ENCODE results near the gene NUTM2G.
"Not testable (repeated sequence)": the region's sequence is repeated elsewhere in the genome, so short reads cannot be mapped to it uniquely, and the experiment has no call there.

The NUTM2G gene, protein sequence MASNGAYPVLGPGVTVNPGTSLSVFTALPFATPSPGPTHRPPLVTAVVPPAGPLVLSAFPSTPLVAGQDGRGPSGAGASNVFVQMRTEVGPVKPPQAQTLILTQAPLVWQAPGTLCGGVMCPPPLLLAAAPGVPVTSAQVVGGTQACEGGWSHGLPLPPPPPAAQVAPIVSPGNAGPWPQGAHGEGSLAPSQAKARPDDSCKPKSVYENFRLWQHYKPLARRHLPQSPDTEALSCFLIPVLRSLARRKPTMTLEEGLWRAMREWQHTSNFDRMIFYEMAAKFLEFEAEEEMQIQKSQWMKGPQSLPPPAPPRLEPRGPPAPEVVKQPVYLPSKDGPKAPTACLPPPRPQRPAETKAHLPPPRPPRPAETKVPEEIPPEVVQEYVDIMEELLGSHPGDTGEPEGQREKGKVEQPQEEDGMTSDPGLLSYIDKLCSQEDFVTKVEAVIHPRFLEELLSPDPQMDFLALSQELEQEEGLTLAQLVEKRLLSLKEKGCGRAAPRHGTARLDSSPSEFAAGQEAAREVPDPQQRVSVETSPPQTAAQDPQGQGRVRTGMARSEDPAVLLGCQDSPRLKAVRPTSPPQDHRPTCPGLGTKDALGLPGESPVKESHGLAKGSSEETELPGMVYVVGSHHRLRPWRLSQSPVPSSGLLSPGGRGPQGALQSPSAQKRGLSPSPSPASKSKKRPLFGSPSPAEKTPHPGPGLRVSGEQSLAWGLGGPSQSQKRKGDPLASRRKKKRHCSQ

DNA sequence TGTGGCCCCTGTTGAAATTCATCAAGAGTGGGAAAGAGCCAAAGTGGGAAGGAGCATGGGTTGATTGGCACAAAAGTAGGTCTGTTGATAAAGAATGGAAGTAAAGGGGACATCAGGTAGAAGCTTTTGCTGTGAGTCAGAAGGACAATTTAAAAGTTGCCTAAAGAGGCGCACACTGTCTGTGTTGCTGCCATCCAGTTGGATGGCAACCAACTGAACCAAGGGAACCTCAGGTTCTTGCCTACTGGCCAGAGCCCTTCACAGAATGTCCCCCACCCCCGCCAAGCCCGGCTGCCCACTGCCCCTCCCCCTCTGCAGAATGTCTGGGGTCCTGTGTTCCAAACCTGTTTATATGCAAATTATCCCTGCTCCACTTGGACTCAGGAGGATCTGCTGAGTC is at the start of gene NUTM2G:
TSS of gene NUTM2G (plus strand) at position 301 of the 400 bp plus-strand sequence. CDS start 182 bp downstream, outside the sequence.
- not testable (repeated sequence) for DNase-seq

DNA sequence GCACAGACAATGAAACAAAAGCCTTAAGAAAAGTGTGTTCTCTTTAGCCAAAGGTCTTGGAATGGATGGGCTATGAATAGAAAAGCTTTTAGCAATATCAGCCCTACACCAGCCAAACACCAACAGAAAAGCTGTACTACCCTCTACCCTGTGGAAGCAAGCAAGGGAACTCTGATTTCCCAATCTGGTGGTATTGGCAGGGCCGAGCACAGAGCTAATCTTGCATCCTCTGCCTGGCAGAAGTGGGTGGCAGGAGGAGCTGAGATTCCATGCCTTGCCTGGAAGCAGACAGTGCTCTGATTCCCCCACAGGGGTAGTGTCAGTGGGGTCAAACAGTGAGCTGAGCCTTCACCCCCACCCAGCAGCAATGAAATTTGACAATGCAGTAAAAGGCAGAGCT is 44.7 kb upstream of the NUTM2G start:
- no peak for DNase-seq

DNA sequence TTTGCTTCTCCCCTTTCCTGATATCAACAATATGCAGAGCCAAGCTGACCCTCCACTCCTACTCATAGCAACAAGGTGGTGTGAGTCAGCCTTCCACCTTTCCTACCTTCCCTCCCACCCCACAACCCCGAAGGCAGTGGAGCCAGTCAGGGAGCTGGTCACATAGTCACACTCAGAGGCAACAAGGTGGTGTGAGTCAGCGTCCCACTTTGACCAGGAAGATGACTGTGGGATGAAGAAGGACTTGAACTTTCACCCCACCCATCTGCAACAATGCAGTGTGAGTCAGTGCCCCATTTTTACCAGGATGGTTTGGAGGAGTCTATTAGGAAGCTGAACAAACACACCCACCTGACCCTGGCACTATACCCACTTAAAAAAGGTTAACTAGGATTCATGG is 44.2 kb upstream of the NUTM2G start:
- no peak for DNase-seq

DNA sequence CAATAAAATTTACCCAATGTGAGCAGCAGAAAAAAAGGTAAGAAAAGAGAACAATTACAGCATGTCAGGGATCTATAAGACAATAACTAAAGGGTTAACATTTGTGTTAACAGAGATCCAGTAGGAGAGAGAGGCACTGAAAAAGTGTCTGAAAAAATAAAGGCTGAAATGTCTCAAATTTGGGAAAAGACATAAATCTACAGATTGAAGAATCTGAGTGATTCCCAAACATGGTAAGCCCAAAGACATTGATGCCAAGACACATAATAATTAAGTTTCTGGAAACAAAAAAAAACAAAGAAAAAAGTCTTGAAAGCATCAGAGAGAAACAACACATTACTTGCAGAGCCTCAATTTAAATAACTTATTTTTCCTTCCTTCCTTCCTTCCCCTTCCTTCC is 43.2 kb upstream of the NUTM2G start:
- DNase-seq: no peak

DNA sequence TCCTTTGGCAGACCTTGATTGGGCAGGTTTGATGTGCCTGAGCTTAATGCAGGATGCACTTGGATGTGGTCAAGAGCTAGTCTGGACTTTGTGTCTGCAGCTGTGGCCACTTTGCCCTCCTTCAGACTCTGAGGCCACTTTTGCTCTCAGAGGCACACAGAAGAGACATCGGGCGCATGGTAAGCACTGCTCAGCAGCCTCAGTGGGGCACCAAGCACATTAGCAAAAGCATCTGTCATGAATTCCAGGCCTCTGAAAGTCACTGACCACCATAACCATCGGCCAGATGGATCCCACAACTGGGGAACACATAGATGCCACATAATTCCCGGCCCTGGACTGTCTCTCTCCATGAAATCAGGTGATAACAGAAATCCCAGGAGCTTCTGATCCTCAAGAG is 40.1 kb upstream of the NUTM2G start:
- DNase-seq: no peak

DNA sequence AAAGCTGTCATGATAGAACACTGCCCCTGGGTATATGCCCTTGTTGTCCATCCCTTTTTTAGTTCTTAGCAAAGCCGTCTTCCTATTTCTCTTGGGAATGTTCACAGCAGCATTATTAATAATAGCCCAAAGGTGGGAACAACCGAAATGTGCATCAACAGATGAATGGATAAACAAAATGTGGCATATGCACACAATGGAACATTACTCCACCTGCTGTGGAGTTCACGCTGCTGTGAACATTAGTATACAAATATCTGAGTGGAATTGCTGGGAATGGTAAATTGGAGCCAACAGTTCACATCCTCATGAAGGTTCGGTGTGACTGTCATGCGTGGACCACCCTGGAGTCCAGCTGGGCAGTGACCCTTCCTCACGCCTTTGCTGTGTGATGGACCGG is 36.5 kb upstream of the NUTM2G start:
- DNase-seq: no peak

DNA sequence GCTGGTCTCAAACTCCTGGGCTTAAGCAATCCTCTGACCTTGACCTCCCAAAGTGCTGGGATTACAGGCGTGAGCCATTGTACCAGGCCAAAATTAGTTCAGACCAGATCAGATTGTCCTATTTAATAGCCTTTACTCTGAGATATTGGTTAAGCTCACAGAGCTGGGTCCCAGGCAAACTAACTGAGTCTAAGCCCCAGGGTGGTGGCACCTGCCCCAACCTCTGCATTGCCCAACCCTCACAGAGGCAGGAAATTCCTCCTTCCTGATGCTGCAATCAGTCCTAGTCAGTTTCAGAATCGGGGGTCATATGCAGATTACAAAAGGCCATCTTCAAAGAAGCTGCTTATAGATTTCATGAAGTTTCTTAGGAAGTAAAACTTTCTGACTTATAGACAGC is 28.6 kb upstream of the NUTM2G start:
- DNase-seq: not testable (repeated sequence)

DNA sequence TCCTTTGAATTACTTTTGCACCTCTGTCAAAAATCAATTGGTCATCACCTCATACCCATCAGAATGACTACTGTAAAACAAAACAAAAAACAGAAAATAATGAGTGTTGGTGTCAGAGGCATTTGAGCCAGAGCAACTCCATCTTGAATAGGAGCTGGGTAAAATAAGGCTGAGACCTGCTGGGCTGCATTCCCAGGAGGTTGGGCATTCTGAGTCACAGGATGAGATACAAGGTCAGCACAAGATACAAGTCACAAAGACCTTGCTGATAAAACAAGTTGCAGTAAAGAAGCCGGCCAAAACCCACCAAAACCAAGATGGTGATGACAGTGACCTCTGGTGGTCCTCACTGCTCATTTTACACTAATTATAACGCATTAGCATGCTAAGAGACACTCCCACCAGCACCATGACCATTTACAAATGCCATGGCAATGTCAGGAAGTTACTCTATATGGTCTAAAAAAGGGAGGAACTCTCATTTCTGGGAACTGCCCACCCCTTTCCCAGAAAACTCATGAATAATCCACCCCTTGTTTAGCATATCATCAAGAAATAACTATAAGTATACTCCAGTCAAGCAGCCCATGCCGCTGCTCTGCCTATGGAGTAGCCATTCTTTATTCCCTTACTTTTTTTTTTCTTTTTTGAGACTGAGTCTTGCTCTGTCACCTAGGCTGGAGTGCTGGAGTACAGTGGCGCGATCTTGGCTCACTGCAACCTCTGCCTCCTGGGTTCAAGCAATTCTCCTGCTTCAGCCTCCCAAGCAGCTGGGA is 23.5 kb upstream of the NUTM2G start:
- not testable (repeated sequence) for DNase-seq

DNA sequence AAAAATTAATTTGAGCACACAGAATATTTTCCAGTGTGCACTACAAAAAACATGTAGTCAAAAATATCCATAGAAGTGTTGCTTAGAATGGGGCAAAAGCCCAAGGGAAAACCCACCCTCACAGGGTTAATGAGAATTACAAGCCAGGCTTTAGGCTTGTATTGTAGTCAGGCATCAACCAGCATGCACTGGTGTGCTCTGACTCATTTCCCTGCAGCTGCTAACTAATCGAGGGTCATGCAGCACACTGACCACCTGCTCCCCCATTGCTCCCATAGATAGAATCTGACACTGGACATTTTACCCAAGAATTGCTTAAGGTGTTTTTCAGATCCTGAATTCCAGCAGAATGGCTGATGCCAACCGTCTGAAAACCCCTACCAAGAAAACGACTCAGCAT is 20.2 kb upstream of the NUTM2G start:
- DNase-seq: not testable (repeated sequence)

DNA sequence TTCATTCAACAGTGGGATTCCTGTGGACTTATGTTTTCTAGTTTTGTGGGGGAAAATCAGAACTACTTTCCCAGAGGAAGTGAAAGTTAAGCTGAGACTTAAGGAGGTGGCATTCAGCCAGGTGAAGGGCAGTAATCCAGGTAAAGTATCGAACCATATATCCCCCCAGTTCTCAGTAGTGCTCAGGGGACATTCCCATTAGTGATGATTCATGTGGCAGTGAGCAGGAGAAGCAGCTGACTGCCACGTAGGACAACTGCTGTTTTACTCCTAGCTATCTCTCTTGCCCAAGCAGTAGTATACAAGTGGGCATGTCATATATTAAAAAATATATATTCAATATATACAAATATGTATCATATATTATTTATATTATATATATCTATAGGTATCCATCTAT is 13.1 kb upstream of the NUTM2G start:
- DNase-seq: not testable (repeated sequence)

DNA sequence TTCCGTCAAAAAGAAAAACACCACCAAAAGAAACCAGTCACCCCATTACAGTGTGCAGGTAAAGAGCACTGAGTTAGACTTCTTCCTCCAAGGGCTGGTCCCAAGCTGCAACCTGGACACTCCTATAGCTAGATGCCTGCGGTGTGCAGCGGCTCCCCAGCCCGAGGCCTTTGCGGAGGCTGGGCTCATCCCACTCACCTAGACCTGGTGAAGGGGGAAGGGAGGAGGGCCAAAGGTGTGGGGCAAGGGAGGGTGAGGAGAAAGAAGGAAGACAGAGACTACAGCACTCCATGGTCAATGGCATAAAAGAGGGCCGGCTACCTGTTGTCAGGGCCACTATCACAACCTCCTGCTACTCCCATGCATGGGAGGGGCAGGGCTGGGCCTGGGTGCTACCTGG is 12.1 kb upstream of the NUTM2G start:
- DNase-seq: not testable (repeated sequence)

DNA sequence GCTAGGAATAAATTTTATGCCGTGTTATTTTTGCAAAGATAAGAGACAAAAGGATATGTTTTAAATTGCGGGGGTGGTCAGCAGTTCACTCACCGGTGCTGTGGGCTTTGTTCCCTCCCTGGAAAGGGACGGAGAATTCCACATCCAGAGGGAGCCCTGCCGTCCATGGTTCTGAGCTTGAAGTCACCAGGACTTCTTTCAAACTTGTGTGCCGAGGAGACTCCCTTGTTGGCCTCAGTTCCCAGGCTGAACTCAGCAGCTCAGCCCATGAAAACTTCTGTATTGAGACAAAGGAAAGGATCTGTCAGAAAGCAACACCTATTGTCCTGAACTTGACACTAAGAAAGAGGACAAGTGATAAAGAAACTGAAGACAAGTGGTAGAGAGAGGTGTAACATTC is 10.1 kb upstream of the NUTM2G start:
- DNase-seq: not testable (repeated sequence)

DNA sequence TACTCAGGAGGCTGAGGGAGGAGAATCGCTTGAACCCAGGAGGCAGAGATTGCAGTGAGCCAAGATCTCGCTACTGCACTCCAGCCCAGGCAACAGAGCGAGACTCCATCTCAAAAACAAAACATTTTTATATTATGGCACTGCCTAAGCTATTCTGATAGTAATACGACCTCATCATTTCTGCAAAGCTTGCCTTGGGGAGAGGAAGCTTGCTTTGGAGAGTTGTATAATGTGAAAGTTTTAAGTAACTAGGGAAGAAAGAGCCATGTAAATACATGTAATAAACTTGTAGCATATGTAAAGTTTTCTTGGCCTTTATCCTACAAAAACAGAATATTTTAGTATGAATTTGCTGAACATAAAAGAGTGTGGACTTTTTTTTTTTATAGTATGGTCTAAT is 7.8 kb upstream of the NUTM2G start:
- not testable (repeated sequence) for DNase-seq

DNA sequence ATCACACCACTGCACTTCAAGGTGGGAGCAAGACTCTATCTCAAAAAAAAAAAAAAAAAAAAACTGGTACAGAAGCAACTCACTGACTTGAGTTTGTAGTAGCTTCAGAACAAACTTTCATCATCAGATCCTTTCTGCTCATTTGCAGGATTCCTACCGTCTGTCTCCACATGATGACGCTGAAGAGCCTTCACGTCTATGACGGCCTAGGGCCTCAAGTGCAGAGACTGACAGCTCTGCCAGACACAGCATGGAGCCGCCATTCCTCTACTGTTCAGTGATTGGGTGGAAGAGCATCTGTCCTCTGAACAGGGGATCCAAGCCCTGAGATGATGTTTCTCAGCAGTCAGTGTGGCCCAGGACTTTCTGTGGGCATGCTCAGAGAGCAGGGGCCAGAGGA is 3.1 kb upstream of the NUTM2G start:
- DNase-seq: not testable (repeated sequence)

DNA sequence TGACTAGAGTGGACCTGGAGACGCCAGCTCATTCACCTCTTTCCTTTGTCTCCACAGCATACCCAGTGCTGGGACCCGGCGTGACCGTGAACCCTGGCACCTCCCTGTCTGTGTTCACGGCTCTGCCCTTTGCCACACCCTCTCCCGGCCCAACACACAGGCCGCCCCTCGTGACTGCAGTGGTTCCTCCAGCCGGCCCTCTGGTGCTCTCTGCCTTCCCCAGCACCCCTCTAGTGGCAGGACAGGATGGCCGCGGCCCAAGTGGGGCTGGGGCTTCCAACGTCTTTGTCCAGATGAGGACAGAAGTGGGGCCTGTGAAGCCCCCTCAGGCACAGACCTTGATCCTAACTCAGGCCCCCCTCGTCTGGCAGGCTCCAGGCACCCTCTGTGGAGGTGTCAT is 3.0 kb downstream of the NUTM2G start:
- DNase-seq: not testable (repeated sequence)

DNA sequence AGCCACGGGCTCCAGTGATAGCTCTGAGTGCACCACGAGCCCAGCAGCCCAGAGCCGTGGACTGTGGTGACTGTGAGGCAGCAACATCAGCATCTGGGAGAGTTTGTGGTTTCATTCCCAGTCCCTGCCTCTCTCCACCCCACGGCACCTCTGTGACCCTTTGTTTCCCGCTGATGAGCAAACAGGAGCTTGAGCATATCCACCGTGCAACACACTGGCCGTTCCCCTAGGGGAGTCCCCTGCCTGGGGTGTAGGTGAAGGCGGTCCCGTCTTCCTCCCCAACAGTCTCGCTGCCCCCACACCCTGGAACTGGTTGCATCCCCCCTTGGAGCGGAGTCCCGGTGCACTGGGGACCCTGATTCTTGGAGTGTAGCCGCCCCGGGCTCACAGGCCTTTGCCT is 5.5 kb downstream of the NUTM2G start:
- not testable (repeated sequence) for DNase-seq

DNA sequence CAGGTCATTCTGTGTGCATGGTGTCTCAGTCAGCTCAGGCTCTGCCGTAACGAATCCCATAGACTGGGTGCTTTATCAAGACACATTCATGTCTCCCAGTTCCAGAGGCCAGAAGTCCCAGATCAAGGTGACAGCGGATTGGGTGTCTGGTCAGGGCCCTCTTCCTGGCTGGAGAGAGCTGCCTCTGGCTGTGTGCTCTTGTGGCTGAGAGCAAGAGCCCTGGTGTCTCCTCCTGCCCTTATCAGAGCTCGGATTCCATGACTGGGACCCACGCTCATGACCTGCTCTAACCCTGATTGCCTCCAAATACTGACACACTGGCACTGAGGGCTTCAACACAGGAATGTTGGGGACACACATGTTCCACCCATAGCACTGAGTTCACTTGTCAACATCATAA is 6.1 kb downstream of the NUTM2G start:
- not testable (repeated sequence) for DNase-seq

DNA sequence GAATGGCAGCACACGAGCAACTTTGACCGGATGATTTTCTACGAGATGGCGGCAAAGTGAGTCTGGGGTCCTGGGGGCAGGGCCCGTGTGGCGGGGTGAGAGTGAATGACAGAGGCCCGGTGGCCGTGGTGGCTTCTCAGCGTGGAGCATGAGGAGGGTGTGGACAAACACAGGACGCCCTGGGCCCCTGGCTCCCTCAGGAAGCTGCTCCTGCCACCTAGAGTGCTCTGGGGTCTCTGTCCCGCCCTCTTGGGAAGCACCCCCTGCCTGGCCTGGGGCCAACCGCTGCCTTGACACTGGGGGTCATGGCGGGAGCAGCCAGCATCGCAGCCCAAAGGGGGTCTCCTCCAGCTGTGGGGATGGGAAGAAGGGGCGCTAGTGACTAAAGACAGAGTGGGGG is 6.8 kb downstream of the NUTM2G start:
- not testable (repeated sequence) for DNase-seq

DNA sequence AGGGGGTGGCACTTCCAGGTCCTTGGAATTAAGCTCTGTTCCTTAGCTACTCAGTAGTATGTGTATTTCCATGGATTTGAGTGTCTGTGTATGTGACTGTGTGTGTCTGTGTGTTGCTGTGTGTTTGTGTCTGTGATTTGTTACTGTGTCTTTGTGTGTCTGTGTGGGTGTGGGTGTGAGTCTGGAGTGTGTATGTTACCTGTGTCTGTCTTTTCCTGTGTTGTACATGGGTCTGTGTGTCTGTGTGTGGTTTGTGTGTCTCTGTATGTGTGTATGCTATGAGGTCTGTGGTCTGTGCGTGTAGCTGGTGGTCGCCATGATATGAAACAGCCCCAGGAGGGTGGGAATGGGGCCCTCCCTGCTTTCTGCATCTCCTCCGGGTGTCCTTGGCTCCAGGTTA is 8.8 kb downstream of the NUTM2G start:
- DNase-seq: not testable (repeated sequence)

DNA sequence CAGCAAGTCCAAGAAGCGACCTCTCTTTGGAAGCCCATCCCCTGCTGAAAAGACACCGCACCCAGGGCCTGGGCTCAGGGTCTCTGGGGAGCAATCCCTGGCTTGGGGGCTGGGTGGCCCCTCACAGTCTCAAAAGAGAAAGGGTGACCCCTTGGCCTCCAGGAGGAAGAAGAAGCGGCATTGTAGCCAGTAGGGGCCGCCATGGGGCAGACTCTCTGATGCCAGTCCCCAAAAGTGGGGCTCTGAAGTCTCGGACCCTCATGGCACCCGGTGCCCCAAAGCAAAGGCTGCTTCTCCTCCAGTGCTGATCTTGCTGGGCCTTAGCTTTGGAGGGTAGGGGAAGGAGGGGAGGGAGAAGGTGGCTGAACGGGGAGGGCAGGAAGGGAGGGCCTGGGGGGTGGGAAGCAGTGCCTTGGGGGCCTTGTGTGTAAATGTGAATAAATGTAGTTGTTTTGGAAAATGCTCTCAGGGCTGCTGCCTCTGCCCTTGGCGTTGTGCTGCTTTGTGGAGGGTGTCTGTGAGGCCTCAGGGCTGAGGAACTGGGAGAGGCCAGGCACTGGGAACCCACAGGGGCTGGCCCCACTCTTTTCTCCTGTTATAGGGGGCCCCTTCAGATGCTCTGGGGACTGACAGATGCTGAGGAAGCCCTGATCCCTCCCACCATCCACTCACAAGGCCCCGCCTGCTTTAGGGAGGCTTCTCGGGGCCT is 10.5 kb downstream of the NUTM2G start:
- DNase-seq: not testable (repeated sequence)

DNA sequence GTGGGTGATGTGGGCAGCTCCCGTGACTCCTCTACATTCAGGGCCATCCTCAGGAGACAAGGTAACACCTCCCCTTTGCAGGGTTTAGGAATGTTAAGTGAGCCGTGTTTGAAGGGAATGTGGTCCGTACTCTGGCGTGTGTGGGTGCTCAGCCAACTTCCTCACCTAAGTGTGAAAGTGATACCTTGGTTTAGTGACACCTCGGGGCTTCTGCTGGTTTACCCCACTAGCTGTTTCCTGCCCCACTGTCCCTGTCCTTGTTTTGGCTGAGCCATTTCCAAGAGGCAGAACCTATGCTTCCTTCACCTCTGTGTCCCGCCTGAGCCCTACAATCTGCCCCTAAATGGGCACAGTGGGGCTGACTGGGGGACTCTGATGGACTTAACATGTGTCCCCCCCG is 12.3 kb downstream of the NUTM2G start:
- DNase-seq: not testable (repeated sequence)

DNA sequence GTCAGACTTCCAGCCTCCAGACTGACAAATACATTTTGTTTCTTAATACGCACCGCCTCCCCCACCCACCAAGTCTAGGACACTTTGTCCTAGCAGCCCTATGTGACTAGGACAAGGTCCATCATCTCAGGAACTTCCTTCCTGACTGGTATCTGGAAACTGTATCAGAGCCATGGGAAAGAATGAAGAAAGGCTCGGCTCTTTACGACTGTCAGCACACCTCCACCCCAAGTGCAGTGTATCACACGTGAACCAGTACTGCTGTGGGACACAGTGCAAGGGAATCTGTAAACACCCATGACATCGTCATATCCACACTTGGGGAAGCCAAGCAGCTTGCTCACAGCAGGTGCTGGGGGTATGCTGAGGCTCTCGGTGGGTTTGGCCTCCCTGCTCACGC is 13.0 kb downstream of the NUTM2G start:
- DNase-seq: not testable (repeated sequence)

DNA sequence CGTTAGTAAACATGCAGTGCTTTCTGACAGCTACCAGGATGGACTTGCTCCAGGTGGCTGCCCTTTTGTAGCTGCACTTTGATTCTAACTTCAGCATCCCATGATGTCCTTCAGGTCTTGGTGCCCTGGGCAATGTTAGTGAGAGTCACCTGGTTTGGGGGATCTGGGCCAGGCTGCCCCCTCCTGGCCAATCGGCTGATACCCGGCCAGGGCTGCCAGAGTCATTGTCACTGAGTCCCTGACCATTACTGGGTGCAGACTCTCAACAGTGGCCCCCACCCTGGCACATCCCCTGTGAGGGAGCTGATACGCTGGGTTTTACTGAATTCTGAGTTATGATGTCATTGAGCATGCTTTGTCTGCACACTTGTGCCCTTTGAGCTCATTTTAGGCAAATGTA is 13.5 kb downstream of the NUTM2G start:
- not testable (repeated sequence) for DNase-seq

Data from activated CD4-positive, alpha-beta T cell treated with anti-CD3 and anti-CD28 coated beads for 1 hour (primary cell).